Esophagus muscularis mucosa (tissue), 4 donors: Measurements from ENCODE around the gene GABRR2. TPM values are rescaled to one million over a fixed set of nuclear protein-coding genes. Genes with fewer than 3 reads are reported as not detected.

ENCODE experiments used
- DNase-seq: peaks from one replicate; pipeline ENCODE4 v3.0.0-alpha.2; 2017; ENCODE audit errors: extremely low spot score
- H3K27ac ChIP-seq, 4 donors: fragments of 200-600 bp; sonication (generic); replicated peaks in 1 of 4; 1 replicate in 3 of 4; 2 replicates in 1 of 4; pipeline ENCODE4 v1.5.1; 2016 to 2019; ENCODE audit warnings: mild to moderate bottlenecking in 1 of 4
- H3K27me3 ChIP-seq, 4 donors: fragments of 200-600 bp; sonication (generic); one replicate each; pipeline versions ENCODE4 v1.5.1 to v1.6.0; 2016 to 2019
- H3K36me3 ChIP-seq, 4 donors: fragments of 200-600 bp; sonication (generic); one replicate each; pipeline ENCODE4 v1.5.1; 2016 to 2019
- H3K4me1 ChIP-seq, 4 donors: fragments of 200-600 bp; sonication (generic); one replicate each; pipeline ENCODE4 v1.5.1; 2016 to 2019
- H3K4me3 ChIP-seq, 4 donors: fragments of 200-600 bp; sonication (generic); 1 replicate in 2 of 4; 2 replicates in 2 of 4; pipeline ENCODE4 v1.5.1; 2016 to 2019; ENCODE audit warnings: mild to moderate bottlenecking in 4 of 4, moderate library complexity in 1 of 4
- H3K9me3 ChIP-seq, 4 donors: fragments of 200-600 bp; sonication (generic); 1 replicate in 3 of 4; 2 replicates in 1 of 4; pipeline ENCODE4 v1.5.1; 2016 to 2019
- CTCF ChIP-seq, 3 experiments: fragments of 200-600 bp in 2 of 3; fragments of 450-650 bp in 1 of 3; sonication (generic) in 2 of 3; IDR thresholded peaks; one replicate each; pipeline ENCODE4 v1.5.1; 2017 to 2019; ENCODE audit warnings: antibody characterized with exemption in 3 of 3, mild to moderate bottlenecking in 2 of 3, moderate library complexity in 1 of 3
- EP300 ChIP-seq: sonication (generic); formaldehyde crosslinking; IDR thresholded peaks from one replicate; pipeline ENCODE4 v1.6.1; 2017; ENCODE audit warnings: antibody characterized with exemption
- POLR2A ChIP-seq: fragments of 450-650 bp; IDR thresholded peaks from one replicate; pipeline ENCODE4 v1.6.1; 2017; ENCODE audit warnings: antibody characterized with exemption, moderate library complexity, mild to moderate bottlenecking, low read depth
- POLR2AphosphoS5 ChIP-seq, 2 donors: sonication (generic); formaldehyde crosslinking; IDR thresholded peaks; one replicate each; pipeline ENCODE4 v1.6.1; 2017; ENCODE audit warnings: antibody characterized with exemption in 2 of 2
- WGBS: methylation state at CpG from one replicate; pipeline ENCODE4 v1.1.5; 2018; 5-methylcytosine and 5-hydroxymethylcytosine counted together
- intact Hi-C: fragments of 100-400 bp; cut with DNase I; formaldehyde crosslinking; loops from one replicate; pipeline ENCODE4 v1.15.1; 2023
- total RNA-seq, 4 donors: library from RNA; depleted of rRNA; stranded (reverse); fragments of >200 nt; gene quantifications; one replicate each; pipeline versions ENCODE4 v1.1.0 to v1.2.1, GENCODE V29; 2016

GABRR2 gene
- total RNA-seq, 4 donors from 2014 or later, result 0.33 to 0.46 (median 0.45) TPM; not detected in 1

- Histone ChIP-seq H3K9me3 (no peaks in the 10 kb centered on the region), H3K27me3 (no peaks in the 10 kb centered on the region), H3K4me1 (no peaks in the 10 kb centered on the region), H3K36me3 (no peaks in the 10 kb centered on the region), H3K27ac (no peak overlapping the region), H3K4me3 (no peak overlapping the region)
- 23% methylated on average over 1 of the region's 1 CpG for WGBS
- intact Hi-C loops, result no loop called here
- TF ChIP-seq CTCF (IDR thresholded peaks at IDR 0.05) (no peak), POLR2AphosphoS5 (IDR thresholded peaks at IDR 0.05) (no peak), POLR2A (no peak), EP300 (no peak)
- DNase-seq, result no peak
These were observed 44.5 kb upstream of the GABRR2 start for GRCh38 chr6:89359561-89359960.

- Histone ChIP-seq H3K4me1 (peaks cover 0 to 9% (median 3%) of the 10 kb centered on the region in 4 donors), H3K9me3 (no peaks in the 10 kb centered on the region), H3K27ac (no peak overlapping the region), H3K36me3 (no peaks in the 10 kb centered on the region), H3K4me3 (peak overlapping the region in 1 of 4 donors; percentile 24), H3K27me3 (no peaks in the 10 kb centered on the region)
- TF ChIP-seq POLR2A (no peak), CTCF (IDR thresholded peaks at IDR 0.05) (no peak), POLR2AphosphoS5 (IDR thresholded peaks at IDR 0.05) (no peak), EP300 (no peak)
- intact Hi-C loops, result no loop called here
- DNase-seq, result no peak
- WGBS, result 56% methylated on average over 3 of the region's 3 CpGs
These were observed 42.3 kb upstream of the GABRR2 start for GRCh38 chr6:89357390-89357789.

- H3K4me3 ChIP-seq, result no peak overlapping the region
- H3K9me3 ChIP-seq, result no peaks in the 10 kb centered on the region
- TF ChIP-seq POLR2AphosphoS5 (IDR thresholded peaks at IDR 0.05) (no peak), POLR2A (no peak), EP300 (no peak), CTCF (IDR thresholded peaks at IDR 0.05) (no peak)
- no peaks in the 10 kb centered on the region for H3K36me3 ChIP-seq
- H3K27me3 ChIP-seq, result no peaks in the 10 kb centered on the region
- peaks cover 0 to 10% (median 4%) of the 10 kb centered on the region in 4 donors for H3K4me1 ChIP-seq
- 58% methylated on average over 1 of the region's 1 CpG for WGBS
- intact Hi-C loops, result no loop called here
- DNase-seq, result no peak
- H3K27ac ChIP-seq, result no peak overlapping the region
These were observed 41.6 kb upstream of the GABRR2 start for GRCh38 chr6:89356642-89357170.

- H3K27ac ChIP-seq, result no peak overlapping the region
- H3K4me1 ChIP-seq, result peaks cover 5 to 20% (median 14%) of the 10 kb centered on the region in 4 donors
- WGBS, result 88% methylated on average over 2 of the region's 2 CpGs
- TF ChIP-seq POLR2AphosphoS5 (IDR thresholded peaks at IDR 0.05) (no peak), CTCF (IDR thresholded peaks at IDR 0.05) (no peak), EP300 (no peak), POLR2A (no peak)
- no peaks in the 10 kb centered on the region for H3K27me3 ChIP-seq
- intact Hi-C loops, result no loop called here
- no peaks in the 10 kb centered on the region for H3K9me3 ChIP-seq
- no peak for DNase-seq
- no peaks in the 10 kb centered on the region for H3K36me3 ChIP-seq
- H3K4me3 ChIP-seq, result no peak overlapping the region
These were observed 40.6 kb upstream of the GABRR2 start for GRCh38 chr6:89355511-89356194.
